Measurements from ENCODE around the gene MCEMP1. TPM values are rescaled to one million over a fixed set of nuclear protein-coding genes. Genes with fewer than 3 reads are reported as not detected.

MCEMP1 gene
- total RNA-seq, 1 experiment from 2014 or later = not detected

- H3K4me3 ChIP-seq = no peak overlapping the region
- H3K27ac ChIP-seq = no peak overlapping the region
- H3K36me3 ChIP-seq = no peaks in the 10 kb centered on the region
- no peaks in the 10 kb centered on the region for H3K27me3 ChIP-seq
- no peaks in the 10 kb centered on the region for H3K4me1 ChIP-seq
- no peaks in the 10 kb centered on the region for H3K9me3 ChIP-seq (replicated peaks)
- DNase-seq = no peak
Observed at GRCh38 chr19:7690779-7691258, 13.9 kb downstream of the MCEMP1 start.

GRCh38 chr19:7691497-7691896, 14.6 kb downstream of the MCEMP1 start:
- DNase-seq = no peak
- H3K9me3 ChIP-seq (replicated peaks) = no peaks in the 10 kb centered on the region
- H3K36me3 ChIP-seq = no peaks in the 10 kb centered on the region
- no peak overlapping the region for H3K27ac ChIP-seq
- no peaks in the 10 kb centered on the region for H3K27me3 ChIP-seq
- H3K4me1 ChIP-seq = no peaks in the 10 kb centered on the region
- H3K4me3 ChIP-seq = no peak overlapping the region

GRCh38 chr19:7692417-7693088, 15.7 kb downstream of the MCEMP1 start:
- no peaks in the 10 kb centered on the region for H3K36me3 ChIP-seq
- no peaks in the 10 kb centered on the region for H3K27me3 ChIP-seq
- no peak overlapping the region for H3K4me3 ChIP-seq
- DNase-seq = no peak
- H3K27ac ChIP-seq = no peak overlapping the region
- no peaks in the 10 kb centered on the region for H3K4me1 ChIP-seq
- no peaks in the 10 kb centered on the region for H3K9me3 ChIP-seq (replicated peaks)

- Histone ChIP-seq H3K27me3 (no peaks in the 10 kb centered on the region), H3K36me3 (no peaks in the 10 kb centered on the region), H3K27ac (no peak overlapping the region), H3K9me3 (replicated peaks) (no peaks in the 10 kb centered on the region), H3K4me1 (no peaks in the 10 kb centered on the region), H3K4me3 (no peak overlapping the region)
- DNase-seq = no peak
Observed at GRCh38 chr19:7694499-7694898, 17.6 kb downstream of the MCEMP1 start.

GRCh38 chr19:7697721-7698287, 20.9 kb downstream of the MCEMP1 start:
- no peaks in the 10 kb centered on the region for H3K36me3 ChIP-seq
- no peak for DNase-seq
- no peaks in the 10 kb centered on the region for H3K9me3 ChIP-seq (replicated peaks)
- H3K27ac ChIP-seq = no peak overlapping the region
- H3K4me3 ChIP-seq = no peak overlapping the region
- no peaks in the 10 kb centered on the region for H3K4me1 ChIP-seq
- H3K27me3 ChIP-seq = no peaks in the 10 kb centered on the region

- H3K36me3 ChIP-seq = no peaks in the 10 kb centered on the region
- H3K9me3 ChIP-seq (replicated peaks) = no peaks in the 10 kb centered on the region
- H3K27ac ChIP-seq = no peak overlapping the region
- H3K4me3 ChIP-seq = no peak overlapping the region
- H3K27me3 ChIP-seq = no peaks in the 10 kb centered on the region
- DNase-seq = no peak
- no peaks in the 10 kb centered on the region for H3K4me1 ChIP-seq
Observed at GRCh38 chr19:7698583-7698982, 21.7 kb downstream of the MCEMP1 start.

- H3K9me3 ChIP-seq (replicated peaks) = no peaks in the 10 kb centered on the region
- no peak overlapping the region for H3K4me3 ChIP-seq
- H3K36me3 ChIP-seq = no peaks in the 10 kb centered on the region
- no peak for DNase-seq
- no peaks in the 10 kb centered on the region for H3K27me3 ChIP-seq
- no peak overlapping the region for H3K27ac ChIP-seq
- H3K4me1 ChIP-seq = no peaks in the 10 kb centered on the region
Observed at GRCh38 chr19:7699003-7699402, 22.1 kb downstream of the MCEMP1 start.

- no peak for DNase-seq
- no peak overlapping the region for H3K4me3 ChIP-seq
- no peaks in the 10 kb centered on the region for H3K9me3 ChIP-seq (replicated peaks)
- H3K4me1 ChIP-seq = no peaks in the 10 kb centered on the region
- H3K36me3 ChIP-seq = no peaks in the 10 kb centered on the region
- H3K27ac ChIP-seq = no peak overlapping the region
- H3K27me3 ChIP-seq = no peaks in the 10 kb centered on the region
Observed at GRCh38 chr19:7699417-7700401, 22.8 kb downstream of the MCEMP1 start.

GRCh38 chr19:7701049-7701653, 24.3 kb downstream of the MCEMP1 start:
- Histone ChIP-seq H3K27ac (no peak overlapping the region), H3K4me3 (no peak overlapping the region)

GRCh38 chr19:7701654-7702457, 25.0 kb downstream of the MCEMP1 start, which contains the start of gene FCER2:
Gene FCER2, minus strand, starts transcription at chr19:7702131. Its CDS starts 2,371 bp downstream, at chr19:7699760.
- Histone ChIP-seq H3K4me3 (no peak within 1 kb of the TSS), H3K9me3 (replicated peaks) (no peaks in the 10 kb centered on the region), H3K27ac (no peak within 1 kb of the TSS), H3K36me3 (no peaks in the 10 kb centered on the region), H3K27me3 (no peaks in the 10 kb centered on the region), H3K4me1 (no peaks in the 10 kb centered on the region)
- no peak for DNase-seq

More at GRCh38 chr19:7701049-7701653, 24.3 kb downstream of the MCEMP1 start:
- no peaks in the 10 kb centered on the region for H3K27me3 ChIP-seq
- DNase-seq = no peak
- no peaks in the 10 kb centered on the region for H3K4me1 ChIP-seq
- H3K36me3 ChIP-seq = no peaks in the 10 kb centered on the region
- no peaks in the 10 kb centered on the region for H3K9me3 ChIP-seq (replicated peaks)

- no peaks in the 10 kb centered on the region for H3K9me3 ChIP-seq (replicated peaks)
- H3K36me3 ChIP-seq = no peaks in the 10 kb centered on the region
- no peak overlapping the region for H3K27ac ChIP-seq
- no peak overlapping the region for H3K4me3 ChIP-seq
- no peaks in the 10 kb centered on the region for H3K4me1 ChIP-seq
- no peaks in the 10 kb centered on the region for H3K27me3 ChIP-seq
- DNase-seq = no peak
Observed at GRCh38 chr19:7703332-7703731, 26.4 kb downstream of the MCEMP1 start.

- Histone ChIP-seq H3K9me3 (replicated peaks) (no peaks in the 10 kb centered on the region), H3K27ac (no peak overlapping the region), H3K4me1 (no peaks in the 10 kb centered on the region), H3K4me3 (no peak overlapping the region), H3K27me3 (no peaks in the 10 kb centered on the region), H3K36me3 (no peaks in the 10 kb centered on the region)
- DNase-seq = no peak
Observed at GRCh38 chr19:7704280-7705060, 27.6 kb downstream of the MCEMP1 start.

GRCh38 chr19:7705387-7706187, 28.7 kb downstream of the MCEMP1 start:
- H3K36me3 ChIP-seq = no peaks in the 10 kb centered on the region
- H3K9me3 ChIP-seq (replicated peaks) = no peaks in the 10 kb centered on the region
- DNase-seq = no peak
- no peaks in the 10 kb centered on the region for H3K4me1 ChIP-seq
- H3K27ac ChIP-seq = no peak overlapping the region
- no peak overlapping the region for H3K4me3 ChIP-seq
- no peaks in the 10 kb centered on the region for H3K27me3 ChIP-seq

Measured in SJCRH30 (cell line).